NCI-H748 treated with DMSO at 0.1 percent for 48 hours (cell line): ENCODE results near the gene PCDH17.

Experiments used
- DNase-seq: peaks from one replicate; lab custom pipeline; 2025; lab: John Stamatoyannopoulos, UW

The PCDH17 gene

GRCh38 chr13:57631596-57632275 is at the start of gene PCDH17:
Gene PCDH17 (plus strand): TSS chr13:57631744. CDS start chr13:57632547, 803 bp downstream.
- DNase-seq, result peak; percentile 81

- no peak for DNase-seq
Measured at GRCh38 chr13:57582032-57582431, 49.5 kb upstream of the PCDH17 start.

GRCh38 chr13:57583529-57583928 is 48.0 kb upstream of the PCDH17 start:
- DNase-seq, result no peak

- DNase-seq, result no peak
Measured at GRCh38 chr13:57588639-57589038, 42.9 kb upstream of the PCDH17 start.

GRCh38 chr13:57595775-57596174 is 35.8 kb upstream of the PCDH17 start:
- DNase-seq, result no peak

GRCh38 chr13:57601536-57601935 is 30.0 kb upstream of the PCDH17 start:
- DNase-seq, result no peak

- DNase-seq, result no peak
Measured at GRCh38 chr13:57604442-57604841, 27.1 kb upstream of the PCDH17 start.

GRCh38 chr13:57611969-57612368 is 19.6 kb upstream of the PCDH17 start:
- no peak for DNase-seq

- no peak for DNase-seq
Measured at GRCh38 chr13:57612568-57612967, 19.0 kb upstream of the PCDH17 start.

- peak; percentile 88 for DNase-seq
Measured at GRCh38 chr13:57624565-57625435, 6.7 kb upstream of the PCDH17 start.

GRCh38 chr13:57627663-57628062 is 3.9 kb upstream of the PCDH17 start:
- peak; percentile 50 for DNase-seq

GRCh38 chr13:57629391-57629804 is 2.1 kb upstream of the PCDH17 start:
- peak; percentile 86 for DNase-seq

GRCh38 chr13:57629821-57630235 is 1.7 kb upstream of the PCDH17 start:
- peak; percentile 97 for DNase-seq

- peak; percentile 74 for DNase-seq
Measured at GRCh38 chr13:57630661-57631595, 616 bp upstream of the PCDH17 start.

GRCh38 chr13:57632276-57633140 is 964 bp downstream of the PCDH17 start:
- no peak for DNase-seq

- no peak for DNase-seq
Measured at GRCh38 chr13:57633141-57633949, 1.8 kb downstream of the PCDH17 start.

- no peak for DNase-seq
Measured at GRCh38 chr13:57633950-57634838, 2.6 kb downstream of the PCDH17 start.

- DNase-seq, result no peak
Measured at GRCh38 chr13:57634839-57635165, 3.3 kb downstream of the PCDH17 start.

GRCh38 chr13:57635541-57636085 is 4.1 kb downstream of the PCDH17 start:
- no peak for DNase-seq
